HUES48 (cell line): ENCODE data around the gene MPL.

Experiments
- H3K27ac ChIP-seq: one replicate; pipeline ENCODE4 v1.7.0; 2013; ENCODE audit warnings: low read depth, low read length, inconsistent platforms
- H3K27me3 ChIP-seq: 2 replicates; pipeline ENCODE4 v1.6.1; 2013; ENCODE audit warnings: mild to moderate bottlenecking, low read length; ENCODE audit not compliant: control insufficient read depth, insufficient read depth
- H3K36me3 ChIP-seq: 2 replicates; pipeline ENCODE4 v1.6.1; 2013; ENCODE audit warnings: low read length; ENCODE audit not compliant: control insufficient read depth, insufficient read depth
- H3K4me1 ChIP-seq: 2 replicates; pipeline ENCODE4 v1.6.1; 2013; ENCODE audit warnings: mild to moderate bottlenecking, low read length; ENCODE audit not compliant: control insufficient read depth, insufficient read depth
- H3K4me3 ChIP-seq: 2 replicates; pipeline ENCODE4 v1.5.1; 2013; ENCODE audit warnings: mild to moderate bottlenecking, low read depth, low read length
- H3K9ac ChIP-seq: 2 replicates; pipeline ENCODE4 v1.6.1; 2013; ENCODE audit warnings: mild to moderate bottlenecking, low read depth, low read length, moderate library complexity
- H3K9me3 ChIP-seq: 2 replicates; pipeline ENCODE4 v1.6.1; 2013; ENCODE audit warnings: low read length; ENCODE audit not compliant: control insufficient read depth, insufficient read depth

Gene MPL

GRCh38 chr1:43329995-43330751 is 7.4 kb upstream of the MPL start:
- no peaks in the 10 kb centered on the region for H3K27me3 ChIP-seq
- peak overlapping the region; percentile 49 for H3K27ac ChIP-seq
- H3K36me3 ChIP-seq = no peaks in the 10 kb centered on the region
- no peak overlapping the region for H3K4me3 ChIP-seq
- peaks cover 5% of the 10 kb centered on the region for H3K9me3 ChIP-seq
- H3K9ac ChIP-seq = no peak overlapping the region
- H3K4me1 ChIP-seq = peaks cover 11% of the 10 kb centered on the region; the same call in 1 of the 2 replicates

GRCh38 chr1:43331688-43332087 is 5.9 kb upstream of the MPL start:
- peaks cover 5% of the 10 kb centered on the region for H3K9me3 ChIP-seq

DNA sequence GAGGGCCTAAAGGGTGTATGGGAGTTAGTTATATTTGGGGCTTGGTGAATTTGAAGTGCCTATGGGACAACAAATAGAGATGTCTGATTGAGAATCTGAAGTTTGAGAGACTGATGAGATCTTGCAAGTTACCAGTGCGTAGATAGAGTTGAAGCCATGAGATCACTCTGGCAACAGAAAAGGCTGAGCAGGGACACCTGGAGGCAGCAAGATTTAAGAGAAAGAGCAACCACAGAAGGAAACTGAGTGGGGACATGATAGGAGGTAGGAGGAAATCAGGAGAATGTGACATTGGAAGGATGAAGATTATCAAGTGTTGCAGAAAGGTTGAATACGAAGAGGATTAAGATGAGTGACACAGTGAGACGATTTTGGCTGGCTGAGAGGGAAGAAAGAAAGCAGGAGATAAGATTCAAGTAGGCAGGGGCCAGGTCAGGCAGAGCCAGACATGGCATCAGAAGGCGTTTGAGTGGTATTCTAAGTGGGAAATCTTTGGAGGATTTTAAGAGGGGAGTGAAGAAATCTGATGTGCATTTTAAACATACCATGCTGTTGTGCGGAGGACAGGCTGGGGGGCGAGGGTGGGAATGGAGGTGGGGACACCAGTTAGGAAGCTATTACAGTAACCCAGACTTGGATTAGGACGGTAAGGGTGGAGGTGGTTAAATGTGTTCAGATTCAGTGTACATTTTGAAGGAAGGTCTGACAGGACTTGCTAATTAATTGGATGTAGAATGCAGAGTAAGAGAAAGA is 3.0 kb upstream of the MPL start:
- no peak overlapping the region for H3K27ac ChIP-seq
- H3K9ac ChIP-seq = no peak overlapping the region
- peaks cover 11% of the 10 kb centered on the region; the same call in 1 of the 2 replicates for H3K4me1 ChIP-seq
- H3K4me3 ChIP-seq = no peak overlapping the region
- no peaks in the 10 kb centered on the region for H3K27me3 ChIP-seq
- H3K9me3 ChIP-seq = no peaks in the 10 kb centered on the region
- H3K36me3 ChIP-seq = no peaks in the 10 kb centered on the region

More at GRCh38 chr1:43331688-43332087, 5.9 kb upstream of the MPL start:
- Histone ChIP-seq H3K4me1 (peaks cover 11% of the 10 kb centered on the region; the same call in 1 of the 2 replicates), H3K9ac (no peak overlapping the region), H3K36me3 (no peaks in the 10 kb centered on the region), H3K27ac (no peak overlapping the region), H3K27me3 (no peaks in the 10 kb centered on the region), H3K4me3 (no peak overlapping the region)

- H3K9me3 ChIP-seq = no peaks in the 10 kb centered on the region
- no peaks in the 10 kb centered on the region for H3K36me3 ChIP-seq
- H3K4me3 ChIP-seq = no peak overlapping the region
- no peaks in the 10 kb centered on the region for H3K4me1 ChIP-seq
- no peak overlapping the region for H3K27ac ChIP-seq
- no peak overlapping the region for H3K9ac ChIP-seq
- no peaks in the 10 kb centered on the region for H3K27me3 ChIP-seq
These were observed 383 bp downstream of the MPL start for GRCh38 chr1:43338001-43338400.

DNA sequence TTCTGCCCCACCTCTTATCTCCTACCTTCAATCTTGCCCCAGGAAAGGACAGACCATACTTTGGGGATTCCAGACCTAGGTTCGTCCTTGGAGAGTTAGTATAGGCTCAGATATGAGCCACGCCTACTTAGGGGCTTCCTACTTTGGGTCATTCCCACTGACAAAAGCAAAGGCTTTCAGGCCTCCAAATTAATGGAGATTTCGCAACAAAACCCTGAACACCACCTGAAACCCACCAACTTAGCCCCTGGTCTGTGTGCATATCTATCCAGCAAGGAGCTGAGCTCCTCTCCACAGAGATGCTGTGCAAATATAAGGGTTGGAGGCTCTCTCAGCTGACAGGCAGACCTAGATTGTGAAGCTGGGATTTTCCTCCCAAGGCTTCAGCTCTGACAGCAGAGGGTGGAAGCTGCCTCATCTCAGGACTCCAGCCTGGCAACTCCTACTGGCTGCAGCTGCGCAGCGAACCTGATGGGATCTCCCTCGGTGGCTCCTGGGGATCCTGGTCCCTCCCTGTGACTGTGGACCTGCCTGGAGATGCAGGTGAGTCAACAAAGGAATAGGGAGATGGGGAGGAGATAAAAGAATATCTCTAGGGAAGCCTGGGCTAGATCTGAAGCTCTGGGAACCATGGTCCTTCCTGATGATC is 2.1 kb downstream of the MPL start:
- H3K9me3 ChIP-seq = no peaks in the 10 kb centered on the region
- no peaks in the 10 kb centered on the region for H3K4me1 ChIP-seq
- no peaks in the 10 kb centered on the region for H3K36me3 ChIP-seq
- no peak overlapping the region for H3K9ac ChIP-seq
- no peak overlapping the region for H3K27ac ChIP-seq
- no peaks in the 10 kb centered on the region for H3K27me3 ChIP-seq
- H3K4me3 ChIP-seq = no peak overlapping the region

DNA sequence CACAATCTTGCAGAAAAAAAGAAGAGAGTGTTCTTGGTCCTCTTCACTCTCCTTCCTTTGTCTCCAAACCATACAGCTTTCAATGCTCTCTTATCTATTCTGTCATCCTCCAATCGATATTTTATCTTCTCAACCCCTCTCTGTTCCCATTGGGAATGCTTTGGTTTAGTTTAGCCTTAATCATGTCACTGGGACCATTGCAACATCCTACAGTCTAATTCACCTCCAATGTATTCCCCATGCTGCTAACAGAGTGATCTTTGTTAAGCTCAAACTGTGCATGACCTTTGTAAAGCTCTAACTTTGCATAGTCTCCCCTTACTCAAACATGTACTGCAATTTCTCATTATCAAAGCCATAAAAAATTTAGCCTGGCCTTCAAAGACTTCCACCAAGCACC is 2.9 kb downstream of the MPL start:
- Histone ChIP-seq H3K27me3 (no peaks in the 10 kb centered on the region), H3K9ac (no peak overlapping the region), H3K36me3 (no peaks in the 10 kb centered on the region), H3K4me3 (no peak overlapping the region), H3K4me1 (no peaks in the 10 kb centered on the region), H3K27ac (no peak overlapping the region), H3K9me3 (no peaks in the 10 kb centered on the region)

DNA sequence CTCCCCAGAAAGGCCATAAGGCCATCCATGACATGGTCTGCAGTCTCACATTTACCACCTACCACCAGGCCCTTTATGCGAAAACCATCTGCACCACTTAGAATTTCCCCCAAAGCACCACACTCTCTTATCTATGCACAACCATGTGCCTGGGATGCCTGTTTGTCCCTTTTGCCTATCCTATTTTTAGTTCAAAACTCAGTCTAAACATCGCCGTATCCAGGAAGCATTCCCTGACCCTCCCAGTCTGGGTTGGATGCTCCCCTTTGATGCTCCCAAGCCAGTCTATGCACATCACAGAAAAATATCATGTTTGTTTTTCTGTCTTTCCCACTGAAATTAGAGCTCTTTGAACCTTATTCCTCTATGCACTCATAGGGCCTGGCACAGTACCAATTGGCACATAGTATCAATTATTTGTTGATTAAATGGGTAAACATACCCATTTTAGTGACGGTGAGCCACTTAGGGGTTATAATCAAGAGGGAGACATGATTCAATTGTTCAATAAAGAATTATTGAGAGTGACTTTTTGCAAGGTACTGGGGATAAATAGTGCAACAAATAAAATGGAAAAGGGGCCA is 6.7 kb downstream of the MPL start:
- Histone ChIP-seq H3K27ac (no peak overlapping the region), H3K4me1 (peaks cover 13% of the 10 kb centered on the region; the same call in 1 of the 2 replicates), H3K9ac (no peak overlapping the region), H3K27me3 (peaks cover 12% of the 10 kb centered on the region), H3K9me3 (no peaks in the 10 kb centered on the region), H3K4me3 (no peak overlapping the region), H3K36me3 (no peaks in the 10 kb centered on the region)

DNA sequence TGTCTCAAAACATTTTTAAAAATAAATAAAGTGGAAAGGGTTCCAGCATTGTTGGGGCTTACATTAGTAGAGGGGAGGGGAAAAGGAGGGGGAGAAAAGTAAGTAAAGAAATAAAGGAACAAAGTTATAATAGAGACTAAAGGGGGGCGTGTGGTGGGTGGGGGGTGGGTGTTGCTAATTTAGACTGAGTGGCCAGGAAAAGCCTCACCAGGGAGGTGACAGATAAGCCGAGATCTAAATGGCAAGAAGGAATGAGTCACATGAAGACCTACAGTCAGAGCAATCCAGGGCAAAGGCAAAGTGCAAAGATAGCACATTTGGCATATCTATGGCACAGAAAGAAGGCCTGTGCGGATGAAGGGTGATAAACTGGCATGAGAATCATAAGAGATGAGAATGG is 7.5 kb downstream of the MPL start:
- H3K4me3 ChIP-seq = no peak overlapping the region
- H3K9ac ChIP-seq = no peak overlapping the region
- no peaks in the 10 kb centered on the region for H3K36me3 ChIP-seq
- no peak overlapping the region for H3K27ac ChIP-seq
- H3K4me1 ChIP-seq = peaks cover 20% of the 10 kb centered on the region
- no peaks in the 10 kb centered on the region for H3K9me3 ChIP-seq
- peaks cover 12% of the 10 kb centered on the region for H3K27me3 ChIP-seq

GRCh38 chr1:43346636-43347035 is 9.0 kb downstream of the MPL start:
- Histone ChIP-seq H3K27ac (no peak overlapping the region), H3K36me3 (no peaks in the 10 kb centered on the region), H3K9me3 (no peaks in the 10 kb centered on the region), H3K9ac (no peak overlapping the region), H3K27me3 (peaks cover 12% of the 10 kb centered on the region), H3K4me1 (peaks cover 24% of the 10 kb centered on the region), H3K4me3 (no peak overlapping the region)

DNA sequence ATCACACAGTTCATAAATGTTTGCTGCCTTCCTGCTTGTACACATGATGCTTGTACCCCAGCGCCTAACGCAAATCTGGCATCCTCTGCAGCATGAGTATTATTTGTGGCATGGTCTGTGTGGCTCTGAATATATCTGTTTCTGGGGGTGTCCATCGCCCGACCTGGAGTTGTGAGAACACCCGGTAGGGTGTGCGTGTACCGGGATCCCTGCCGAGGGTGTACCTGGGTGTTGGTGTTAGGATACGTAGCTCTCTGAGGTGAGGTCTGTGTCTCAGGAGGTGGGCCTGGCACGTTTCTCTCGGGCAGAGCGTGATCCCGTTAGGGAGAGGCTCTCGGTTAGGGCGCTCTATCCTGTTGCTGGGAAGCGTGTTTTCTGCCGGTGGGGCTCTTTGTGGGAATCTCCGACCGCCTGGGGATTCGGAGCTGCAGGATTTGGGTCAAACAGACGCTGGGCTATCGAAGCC is 10.8 kb downstream of the MPL start:
- peaks cover 12% of the 10 kb centered on the region for H3K27me3 ChIP-seq
- peak overlapping the region; percentile 70 for H3K9ac ChIP-seq
- peak overlapping the region; percentile 99 for H3K27ac ChIP-seq
- peak overlapping the region; percentile 69 for H3K4me3 ChIP-seq
- peaks cover 24% of the 10 kb centered on the region for H3K4me1 ChIP-seq
- no peaks in the 10 kb centered on the region for H3K36me3 ChIP-seq
- H3K9me3 ChIP-seq = no peaks in the 10 kb centered on the region
